OCI-LY7 (cell line): ENCODE measurements around the gene TPST2.

Experiments used
- CTCF ChIP-seq: fragments of 200-600 bp; sonication (generic); conservative IDR thresholded peaks from 2 replicates; pipeline ENCODE4 v1.5.1; 2014; ENCODE audit warnings: mild to moderate bottlenecking, antibody characterized with exemption, low read length, moderate library complexity, mixed read lengths
- EZH2phosphoT487 ChIP-seq: fragments of 200-600 bp; sonication (generic); IDR thresholded peaks from 2 replicates; pipeline ENCODE4 v1.6.1; 2018; ENCODE audit warnings: low read depth, borderline replicate concordance, mild to moderate bottlenecking, mixed run types, antibody characterized with exemption, low read length, moderate library complexity, mixed read lengths

- TF ChIP-seq CTCF (no peak), EZH2phosphoT487 (no peak)
These were observed 43.6 kb downstream of the TPST2 start for GRCh38 chr22:26546282-26546681.
